ENCODE data around the gene PDE1C. TPM values are rescaled to one million over a fixed set of nuclear protein-coding genes. Genes with fewer than 3 reads are reported as not detected.

Gene PDE1C
- polyA plus RNA-seq, 1 of the 3 experiments (the other 2 are of a cell fraction), result 4.6 TPM

DNA sequence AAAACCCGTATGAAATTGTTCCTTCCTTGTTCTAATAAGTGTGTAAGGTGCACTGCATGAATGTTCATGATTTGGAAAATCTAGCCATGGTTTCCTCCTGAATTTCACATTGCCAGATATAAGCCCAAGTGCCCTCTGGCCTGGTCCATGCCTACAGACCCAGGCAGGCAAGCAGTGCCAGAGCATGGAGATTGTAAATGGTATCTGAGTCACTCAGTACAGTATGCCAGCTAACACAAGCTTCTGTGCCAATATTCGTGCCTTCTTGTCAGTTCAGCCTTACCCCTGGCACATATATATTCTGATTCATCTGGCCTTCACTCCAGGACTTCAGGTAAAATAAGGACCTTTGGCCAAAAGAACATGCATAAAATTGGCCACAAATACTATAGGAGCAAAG lies 38.4 kb upstream of the PDE1C start:
- H3K9ac ChIP-seq, result no peak overlapping the region
- CTCF ChIA-PET, result no interaction called here
- H3K4me3 ChIP-seq (ENCODE audit: low read depth in 2 of 2, low read length in 1 of 2), result no peak overlapping the region
- no peaks in the 10 kb centered on the region for H3K27me3 ChIP-seq (ENCODE audit: insufficient read depth)
- WGBS (ENCODE audit: low lambda C conversion rate), result 5% methylated on average over 2 of the region's 2 CpGs
- H2AFZ ChIP-seq (ENCODE audit: low read depth), result no peak overlapping the region
- H3K4me1 ChIP-seq (ENCODE audit: control insufficient read depth in 1 of 2, insufficient read depth in 2 of 2, low read depth in 1 of 2, low read length in 1 of 2), result no peaks in the 10 kb centered on the region
- H4K20me1 ChIP-seq (ENCODE audit: insufficient read depth), result no peaks in the 10 kb centered on the region
- no peak for DNase-seq
- no peaks in the 10 kb centered on the region for H3K36me3 ChIP-seq (replicated peaks in 1 of 2; ENCODE audit: control insufficient read depth in 1 of 2, insufficient read depth in 2 of 2, low read length in 1 of 2)
- H3K9me3 ChIP-seq, result no peaks in the 10 kb centered on the region
- H3F3A ChIP-seq (replicated peaks; ENCODE audit: insufficient read depth), result no peaks in the 10 kb centered on the region
- TF ChIP-seq NFIC (IDR thresholded peaks at IDR 0.05; ENCODE audit: borderline replicate concordance) (peak; percentile 17; the same call in 1 of the 2 replicates), NRF1 (IDR thresholded peaks at IDR 0.05; ENCODE audit: low read depth, low read length) (no peak)
- H3K4me2 ChIP-seq, result no peak overlapping the region
- H3K79me2 ChIP-seq (ENCODE audit: insufficient read depth), result no peaks in the 10 kb centered on the region
- no peaks in the 10 kb centered on the region; the same call in 1 of the 2 replicates for H3K9me2 ChIP-seq
- no peak overlapping the region for H3K27ac ChIP-seq (ENCODE audit: low read depth in 2 of 2, low read length in 1 of 2)
- POLR2A ChIA-PET, result no interaction called here

DNA sequence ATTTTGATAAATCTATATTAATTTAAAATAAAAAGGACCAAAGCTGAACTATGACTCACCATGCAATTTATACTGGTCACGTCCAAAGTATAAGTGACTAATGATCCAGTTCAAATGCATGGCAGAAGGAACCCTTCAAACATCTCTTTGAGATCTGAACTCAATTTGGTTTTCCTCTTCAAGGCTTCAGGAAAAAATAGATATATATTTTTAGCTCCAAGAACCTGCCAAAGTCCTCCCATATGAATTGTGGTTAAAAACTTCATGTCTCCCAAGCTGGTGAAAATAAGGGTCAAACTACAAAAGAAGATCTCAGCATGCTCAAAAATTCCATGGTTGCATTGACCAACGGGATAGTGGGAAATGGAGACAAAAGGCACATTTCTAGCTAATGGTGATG lies 34.6 kb upstream of the PDE1C start:
- TF ChIP-seq FOXM1 (IDR thresholded peaks at IDR 0.05; ENCODE audit: low read depth) (no peak), JUND (IDR thresholded peaks at IDR 0.05) (no peak), TAF1 (IDR thresholded peaks at IDR 0.05; ENCODE audit: borderline replicate concordance, low read depth, low read length) (no peak), NRF1 (IDR thresholded peaks at IDR 0.05; ENCODE audit: low read depth, low read length) (no peak), MXI1 (IDR thresholded peaks at IDR 0.05; ENCODE audit: low read depth, low read length) (no peak), NFIC (IDR thresholded peaks at IDR 0.05; ENCODE audit: borderline replicate concordance) (no peak), TEAD4 (IDR thresholded peaks at IDR 0.05; ENCODE audit: borderline replicate concordance, insufficient read depth) (no peak), GABPA (IDR thresholded peaks at IDR 0.05; ENCODE audit: low read depth) (no peak), GATA2 (CRISPR knock-in tag; IDR thresholded peaks at IDR 0.05) (no peak), SIN3A (IDR thresholded peaks at IDR 0.05; ENCODE audit: borderline replicate concordance, low read depth, low read length) (no peak), YY1 (IDR thresholded peaks at IDR 0.05; ENCODE audit: low read depth) (no peak), RAD21 (IDR thresholded peaks at IDR 0.05; ENCODE audit: low read length) (no peak), CHD2 (IDR thresholded peaks at IDR 0.05; ENCODE audit: low read length, partially characterized antibody) (no peak), RFX5 (IDR thresholded peaks at IDR 0.05; ENCODE audit: low read length) (no peak)
- TF ChIP-seq, protein P1, sequence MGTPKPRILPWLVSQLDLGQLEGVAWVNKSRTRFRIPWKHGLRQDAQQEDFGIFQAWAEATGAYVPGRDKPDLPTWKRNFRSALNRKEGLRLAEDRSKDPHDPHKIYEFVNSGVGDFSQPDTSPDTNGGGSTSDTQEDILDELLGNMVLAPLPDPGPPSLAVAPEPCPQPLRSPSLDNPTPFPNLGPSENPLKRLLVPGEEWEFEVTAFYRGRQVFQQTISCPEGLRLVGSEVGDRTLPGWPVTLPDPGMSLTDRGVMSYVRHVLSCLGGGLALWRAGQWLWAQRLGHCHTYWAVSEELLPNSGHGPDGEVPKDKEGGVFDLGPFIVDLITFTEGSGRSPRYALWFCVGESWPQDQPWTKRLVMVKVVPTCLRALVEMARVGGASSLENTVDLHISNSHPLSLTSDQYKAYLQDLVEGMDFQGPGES (IDR thresholded peaks at IDR 0.05; ENCODE audit: low read depth, low read length), result no peak
- TF ChIP-seq, protein P2, sequence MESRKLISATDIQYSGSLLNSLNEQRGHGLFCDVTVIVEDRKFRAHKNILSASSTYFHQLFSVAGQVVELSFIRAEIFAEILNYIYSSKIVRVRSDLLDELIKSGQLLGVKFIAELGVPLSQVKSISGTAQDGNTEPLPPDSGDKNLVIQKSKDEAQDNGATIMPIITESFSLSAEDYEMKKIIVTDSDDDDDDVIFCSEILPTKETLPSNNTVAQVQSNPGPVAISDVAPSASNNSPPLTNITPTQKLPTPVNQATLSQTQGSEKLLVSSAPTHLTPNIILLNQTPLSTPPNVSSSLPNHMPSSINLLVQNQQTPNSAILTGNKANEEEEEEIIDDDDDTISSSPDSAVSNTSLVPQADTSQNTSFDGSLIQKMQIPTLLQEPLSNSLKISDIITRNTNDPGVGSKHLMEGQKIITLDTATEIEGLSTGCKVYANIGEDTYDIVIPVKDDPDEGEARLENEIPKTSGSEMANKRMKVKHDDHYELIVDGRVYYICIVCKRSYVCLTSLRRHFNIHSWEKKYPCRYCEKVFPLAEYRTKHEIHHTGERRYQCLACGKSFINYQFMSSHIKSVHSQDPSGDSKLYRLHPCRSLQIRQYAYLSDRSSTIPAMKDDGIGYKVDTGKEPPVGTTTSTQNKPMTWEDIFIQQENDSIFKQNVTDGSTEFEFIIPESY (IDR thresholded peaks at IDR 0.05; ENCODE audit: borderline replicate concordance, low read depth), result no peak
- TF ChIP-seq, protein P3, sequence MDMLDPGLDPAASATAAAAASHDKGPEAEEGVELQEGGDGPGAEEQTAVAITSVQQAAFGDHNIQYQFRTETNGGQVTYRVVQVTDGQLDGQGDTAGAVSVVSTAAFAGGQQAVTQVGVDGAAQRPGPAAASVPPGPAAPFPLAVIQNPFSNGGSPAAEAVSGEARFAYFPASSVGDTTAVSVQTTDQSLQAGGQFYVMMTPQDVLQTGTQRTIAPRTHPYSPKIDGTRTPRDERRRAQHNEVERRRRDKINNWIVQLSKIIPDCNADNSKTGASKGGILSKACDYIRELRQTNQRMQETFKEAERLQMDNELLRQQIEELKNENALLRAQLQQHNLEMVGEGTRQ (IDR thresholded peaks at IDR 0.05; ENCODE audit: borderline replicate concordance, low read depth, low read length), result no peak
- TF ChIP-seq, protein P4, sequence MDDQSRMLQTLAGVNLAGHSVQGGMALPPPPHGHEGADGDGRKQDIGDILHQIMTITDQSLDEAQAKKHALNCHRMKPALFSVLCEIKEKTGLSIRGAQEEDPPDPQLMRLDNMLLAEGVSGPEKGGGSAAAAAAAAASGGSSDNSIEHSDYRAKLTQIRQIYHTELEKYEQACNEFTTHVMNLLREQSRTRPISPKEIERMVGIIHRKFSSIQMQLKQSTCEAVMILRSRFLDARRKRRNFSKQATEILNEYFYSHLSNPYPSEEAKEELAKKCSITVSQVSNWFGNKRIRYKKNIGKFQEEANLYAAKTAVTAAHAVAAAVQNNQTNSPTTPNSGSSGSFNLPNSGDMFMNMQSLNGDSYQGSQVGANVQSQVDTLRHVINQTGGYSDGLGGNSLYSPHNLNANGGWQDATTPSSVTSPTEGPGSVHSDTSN (IDR thresholded peaks at IDR 0.05), result no peak
- Histone ChIP-seq H3K9me3 (no peaks in the 10 kb centered on the region), H3K4me2 (no peak overlapping the region), H3K27ac (ENCODE audit: low read depth in 2 of 2, low read length in 1 of 2) (no peak overlapping the region), H3K9ac (no peak overlapping the region), H3K4me1 (ENCODE audit: control insufficient read depth in 1 of 2, insufficient read depth in 2 of 2, low read depth in 1 of 2, low read length in 1 of 2) (no peaks in the 10 kb centered on the region), H3K9me2 (no peaks in the 10 kb centered on the region; the same call in 1 of the 2 replicates), H3K36me3 (replicated peaks in 1 of 2; ENCODE audit: control insufficient read depth in 1 of 2, insufficient read depth in 2 of 2, low read length in 1 of 2) (no peaks in the 10 kb centered on the region), H3K4me3 (ENCODE audit: low read depth in 2 of 2, low read length in 1 of 2) (no peak overlapping the region), H3K79me2 (ENCODE audit: insufficient read depth) (no peaks in the 10 kb centered on the region), H3K27me3 (ENCODE audit: insufficient read depth) (no peaks in the 10 kb centered on the region), H3F3A (replicated peaks; ENCODE audit: insufficient read depth) (no peaks in the 10 kb centered on the region), H4K20me1 (ENCODE audit: insufficient read depth) (no peaks in the 10 kb centered on the region), H2AFZ (ENCODE audit: low read depth) (no peak overlapping the region)
- no peak for DNase-seq
- ChIA-PET POLR2A (no interaction called here), CTCF (interaction anchor here (1.1 to 2.3 kb wide), 4 partner anchors 9 to 661 kb away, joined by 3 to 5 read pairs (median 4); no protein-coding TSS in a partner anchor)
- 9% methylated on average over 2 of the region's 2 CpGs for WGBS (ENCODE audit: low lambda C conversion rate)

Data from SK-N-SH (cell line).